PC-3 (cell line): ENCODE measurements around the gene G6PC1.

Experiments used
- CTCF ChIP-seq: fragments of 300-600 bp; sonication (generic); conservative IDR thresholded peaks from 2 replicates; pipeline ENCODE4 v1.5.1; 2017; ENCODE audit warnings: antibody characterized with exemption, low read depth, mild to moderate bottlenecking, low read length
- EZH2 ChIP-seq: fragments of 300-600 bp; sonication (generic); IDR thresholded peaks from one replicate; pipeline ENCODE4 v1.6.1; 2017; ENCODE audit warnings: antibody characterized with exemption, mild to moderate bottlenecking, low read length; ENCODE audit not compliant: unreplicated experiment

DNA sequence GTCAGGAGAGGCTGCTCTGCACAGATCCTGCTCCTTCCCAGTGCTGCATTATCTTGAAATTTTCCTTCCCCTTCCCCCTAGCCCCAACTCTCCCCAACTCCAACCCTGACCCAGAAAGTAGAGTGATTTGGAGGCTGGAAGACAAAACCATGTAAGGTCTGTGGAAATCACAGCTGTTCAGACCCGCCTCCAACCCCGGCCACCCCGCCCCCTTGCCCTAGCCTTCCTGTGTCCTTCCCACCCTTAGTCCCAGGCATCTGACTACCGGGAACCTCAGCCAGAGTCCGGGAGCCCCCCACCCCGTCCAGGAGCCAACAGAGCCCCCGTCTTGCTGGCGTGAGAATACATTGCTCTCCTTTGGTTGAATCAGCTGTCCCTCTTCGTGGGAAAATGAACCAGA, 49.6 kb upstream of the G6PC1 start, which contains the start of gene AOC3:
- TF ChIP-seq CTCF (no peak), EZH2 (no peak)
